K562 (cell line): ENCODE measurements around the gene POLD2. TPM values are rescaled to one million over a fixed set of nuclear protein-coding genes. Genes with fewer than 3 reads are reported as not detected.

ENCODE experiments used
- ATAC-seq: fragments of 200-7000 bp; cut with Tn5 transposase; 3 replicates; pipeline ENCODE4 v1.9.1; 2020; ENCODE audit warnings: moderate library complexity
- BruUV-seq: library from RNA; stranded (reverse); fragments of 400-500 nt; replicated peaks from 2 replicates; lab custom pipeline; 2021; lab: Mats Ljungman, UMichigan
- CTCF ChIA-PET: fragments of 300-600 bp; formaldehyde crosslinking; extraction: SDS; loops from one replicate; lab custom pipeline; 2021; ENCODE audit warnings: low intra/inter-chr PET ratio; lab: Yijun Ruan, JAX
- POLR2A ChIA-PET: fragments of 300-600, 350-650 bp; sonication (Branson Sonifier 250); formaldehyde crosslinking; extraction: SDS; loops from one replicate; lab custom pipeline; 2021; ENCODE audit warnings: antibody characterized with exemption, inconsistent platforms; lab: Yijun Ruan, JAX
- DNase-seq, 4 experiments: peaks; one replicate each; pipeline versions ENCODE4 v3.0.0 to v3.0.0-alpha.2; 2011 to 2018; ENCODE audit warnings: low spot score in 3 of 4, mixed read lengths in 3 of 4; ENCODE audit errors: extremely low read depth in 1 of 4
- FAIRE-seq: peaks from 2 replicates; lab custom pipeline; 2011; peaks lifted over from hg19 to GRCh38; lab: Jason Lieb, UNC
- H2AFZ ChIP-seq: 2 replicates; pipeline ENCODE4 v1.6.0; 2011; ENCODE audit warnings: low read depth, low read length, control low read depth, inconsistent platforms
- H3K27ac ChIP-seq: fragments of 200-600 bp; 3 replicates; pipeline ENCODE4 v1.8.0; 2011; ENCODE audit warnings: low read depth, mild to moderate bottlenecking, control low read depth, inconsistent platforms, low read length, moderate library complexity, mixed read lengths; ENCODE audit errors: extremely low read depth
- H3K27me3 ChIP-seq, 2 experiments: fragments of 300-600 bp in 1 of 2; 2 replicates in 1 of 2; 3 replicates in 1 of 2; pipeline versions ENCODE4 v1.6.0 to v1.8.0; 2011; ENCODE audit warnings: inconsistent platforms in 2 of 2, low read length in 2 of 2, mild to moderate bottlenecking in 1 of 2, mixed read lengths in 1 of 2, moderate library complexity in 1 of 2; ENCODE audit not compliant: control insufficient read depth in 2 of 2, insufficient read depth in 2 of 2
- H3K36me3 ChIP-seq: fragments of 300-600 bp; 3 replicates; pipeline ENCODE4 v1.8.0; 2011; ENCODE audit warnings: mild to moderate bottlenecking, low read length, inconsistent platforms; ENCODE audit not compliant: control insufficient read depth, insufficient read depth
- H3K4me1 ChIP-seq, 2 experiments: fragments of 200-600 bp in 1 of 2; replicated peaks in 1 of 2; 2 replicates in 1 of 2; 3 replicates in 1 of 2; pipeline versions ENCODE4 v1.5.1 to v1.8.0; 2011; ENCODE audit warnings: inconsistent platforms in 2 of 2, low read length in 2 of 2, mild to moderate bottlenecking in 1 of 2, mixed read lengths in 1 of 2, moderate library complexity in 1 of 2; ENCODE audit not compliant: control insufficient read depth in 2 of 2, insufficient read depth in 2 of 2
- H3K4me2 ChIP-seq: 2 replicates; pipeline ENCODE4 v1.6.1; 2011; ENCODE audit warnings: low read length, control low read depth, inconsistent platforms, mixed read lengths; ENCODE audit not compliant: insufficient read depth
- H3K4me3 ChIP-seq: fragments of 200-600 bp; sonication (generic), shearing (Covaris generic); 2 replicates; pipeline ENCODE4 v1.5.1; 2016; ENCODE audit warnings: control low read depth, inconsistent platforms
- H3K79me2 ChIP-seq: fragments of 200-600 bp; 3 replicates; pipeline ENCODE4 v1.8.0; 2011; ENCODE audit warnings: low read length, inconsistent platforms; ENCODE audit not compliant: control insufficient read depth, insufficient read depth
- H3K9ac ChIP-seq, 2 experiments: 2 replicates each; pipeline versions ENCODE4 v1.6.0 to v1.6.1; 2011; ENCODE audit warnings: low read depth in 2 of 2, low read length in 2 of 2, control low read depth in 1 of 2, inconsistent platforms in 1 of 2, mild to moderate bottlenecking in 1 of 2, mixed read lengths in 1 of 2; ENCODE audit not compliant: insufficient read depth in 1 of 2
- H3K9me1 ChIP-seq: one replicate; pipeline ENCODE4 v1.6.0; 2011; ENCODE audit warnings: inconsistent platforms, mild to moderate bottlenecking, low read length, moderate library complexity; ENCODE audit not compliant: control insufficient read depth, insufficient read depth
- H3K9me3 ChIP-seq: replicated peaks from 2 replicates; pipeline ENCODE4 v1.5.1; 2011; ENCODE audit warnings: low read depth, low read length, inconsistent platforms; ENCODE audit not compliant: control insufficient read depth, insufficient read depth
- H4K20me1 ChIP-seq: replicated peaks from 2 replicates; pipeline ENCODE4 v1.6.1; 2011; ENCODE audit warnings: low read length, inconsistent platforms, mixed read lengths; ENCODE audit not compliant: control insufficient read depth, insufficient read depth
- CEBPB ChIP-seq: fragments of 450-650 bp; IDR thresholded peaks from 2 replicates; pipeline ENCODE4 v1.6.1; 2016; ENCODE audit warnings: missing genetic modification characterization, missing compliant biosample characterization
- CEBPG ChIP-seq, 3 experiments: fragments of 200-800 bp in 1 of 3; sonication (Bioruptor generic) in 1 of 3; sonication (generic) in 1 of 3; formaldehyde crosslinking in 1 of 3; IDR thresholded peaks in 2 of 3; conservative IDR thresholded peaks in 1 of 3; 2 replicates each; pipeline versions ENCODE4 v1.6.1 to v1.8.0; 2016 to 2022; ENCODE audit warnings: missing compliant biosample characterization in 2 of 3, missing genetic modification characterization in 2 of 3, mild to moderate bottlenecking in 1 of 3, missing genetic modification reagents in 1 of 3
- FOXA1 ChIP-seq: fragments of 450-650 bp; IDR thresholded peaks from 2 replicates; pipeline ENCODE4 v1.6.1; 2016; ENCODE audit warnings: mild to moderate bottlenecking, borderline replicate concordance
- HDAC2 ChIP-seq: fragments of 450-650 bp; IDR thresholded peaks from 2 replicates; pipeline ENCODE4 v1.6.1; 2016; ENCODE audit warnings: mild to moderate bottlenecking
- SPI1 ChIP-seq: IDR thresholded peaks from 2 replicates; pipeline ENCODE4 v1.6.1; 2011; ENCODE audit warnings: low read depth, low read length, control low read depth, borderline replicate concordance
- ZEB2 ChIP-seq: fragments of 450-650 bp; IDR thresholded peaks from 2 replicates; pipeline ENCODE4 v1.6.1; 2016
- ZFP91 ChIP-seq: sonication (generic); formaldehyde crosslinking; IDR thresholded peaks from 2 replicates; pipeline ENCODE4 v1.8.0; 2022; ENCODE audit warnings: mild to moderate bottlenecking, missing genetic modification reagents
- WGBS: fragments of 100-300 bp; shearing (Covaris generic); methylation state at CpG from one replicate; pipeline ENCODE4 v1.1.6; 2016; ENCODE audit warnings: low coverage, mixed read lengths; ENCODE audit not compliant: insufficient coverage; ENCODE audit errors: missing lambda C conversion rate; 5-methylcytosine and 5-hydroxymethylcytosine counted together
- in situ Hi-C: fragments of 300-500 bp; cut with MboI; formaldehyde crosslinking; loops from 4 replicates; pipeline ENCODE4 v1.15.0; 2018; ENCODE audit warnings: inconsistent platforms, mixed read lengths
- intact Hi-C: fragments of 100-400 bp; cut with micrococcal nuclease; formaldehyde crosslinking; loops from 2 replicates; pipeline ENCODE4 v1.14.2; 2022
- polyA plus RNA-seq, 8 experiments: library from polyadenylated mRNA; depleted of rRNA in 4 of 8; stranded (reverse) in 5 of 8; unstranded in 3 of 8; fragments of >200 nt; fragmentation: Nextera tagmentation in 2 of 8; fragmentation: Illumina TruSeq in 1 of 8; extraction: Ambion mirVana in 2 of 8; extraction: Trizol in 1 of 8; gene quantifications; 2 replicates each; pipeline versions ENCODE4 v1.2.1 to v1.2.3, GENCODE V29; 2011 to 2014; ENCODE audit warnings: inconsistent platforms in 1 of 8, missing spikeins in 1 of 8
- total RNA-seq, 7 experiments: library from RNA; depleted of rRNA in 6 of 7; stranded (reverse); fragments of >200 nt in 6 of 7; fragmentation: Illumina TruSeq in 2 of 7; extraction: Trizol in 2 of 7; gene quantifications; 2 replicates each; pipeline versions ENCODE4 v1.2.1 to v1.2.3, GENCODE V29; 2011 to 2021; ENCODE audit warnings: low replicate concordance in 1 of 7

The POLD2 gene
- total and polyA plus RNA-seq, 9 of the 15 experiments (the other 6 are each of a cell fraction or from before 2014, with no cell fraction given): 29.7 to 259 (median 225) TPM

GRCh38 chr7:44105832-44106231 lies 17.5 kb downstream of the POLD2 start:
- Histone ChIP-seq H3K4me1 (peaks cover 0 to 46% of the 10 kb centered on the region in 2 experiments; a peak in 2 of 5 replicates), H3K27me3 (peaks cover 17 to 49% of the 10 kb centered on the region in 2 experiments; a peak in 4 of 5 replicates), H3K4me2 (no peak overlapping the region), H3K36me3 (no peaks in the 10 kb centered on the region), H3K9me1 (no peaks in the 10 kb centered on the region), H4K20me1 (peaks cover 7% of the 10 kb centered on the region; the same call in 1 of the 2 replicates), H3K4me3 (no peak overlapping the region), H3K79me2 (no peaks in the 10 kb centered on the region), H3K27ac (no peak overlapping the region), H3K9ac (no peak overlapping the region), H2AFZ (no peak overlapping the region), H3K9me3 (no peaks in the 10 kb centered on the region)
- 0% methylated on average over 2 of the region's 2 CpGs for WGBS
- intact Hi-C loops (no loop called here), in situ Hi-C loops (no loop called here)
- TF ChIP-seq HDAC2 (no peak), SPI1 (peak; percentile 80)
- CTCF ChIA-PET: no interaction called here
- ATAC-seq (no peak), DNase-seq (no peak), FAIRE-seq (no peak)
- BruUV-seq: no TSS peak
- POLR2A ChIA-PET: interaction anchor here (0.8 to 2.7 kb wide), 2 partner anchors 9 to 18 kb away, joined by 3 to 16 read pairs; no protein-coding TSS in a partner anchor

GRCh38 chr7:44104860-44105771 lies 18.2 kb downstream of the POLD2 start:
- in situ Hi-C loops (no loop called here), intact Hi-C loops (no loop called here)
- peaks cover 17 to 42% of the 10 kb centered on the region in 2 experiments; a peak in 4 of 5 replicates for H3K27me3 ChIP-seq
- ChIA-PET CTCF (no interaction called here), POLR2A (interaction anchor here (0.8 to 2.7 kb wide), 2 partner anchors 10 to 17 kb away, joined by 3 to 16 read pairs; no protein-coding TSS in a partner anchor)
- ATAC-seq (no peak), DNase-seq (no peak), FAIRE-seq (no peak)
- no peaks in the 10 kb centered on the region for H3K36me3 ChIP-seq
- BruUV-seq: no TSS peak
- no peaks in the 10 kb centered on the region for H3K9me1 ChIP-seq
- H2AFZ ChIP-seq: no peak overlapping the region
- H3K4me3 ChIP-seq: no peak overlapping the region
- peaks cover 0 to 44% of the 10 kb centered on the region in 2 experiments; a peak in 3 of 5 replicates for H3K4me1 ChIP-seq
- no peak overlapping the region for H3K27ac ChIP-seq
- TF ChIP-seq ZFP91 (CRISPR knock-in tag) (no peak), ZEB2 (no peak), CEBPB (tag) (0 out of 2 replicates have a peak, but pooled peaks have one; percentile 37), CEBPG (CRISPR knock-in tag; IDR thresholded peaks at IDR 0.05) (peak; percentile 52; the same call in 1 of the 2 replicates), CEBPG (tag; conservative IDR thresholded peaks at IDR 0.05 in 1 of 2, IDR thresholded peaks at IDR 0.05 in 1 of 2) (peak; percentile 12 to 19; a peak in 1 of 4 replicates), FOXA1 (no peak)
- WGBS: 32% methylated on average over 19 of the region's 28 CpGs
- H3K79me2 ChIP-seq: no peaks in the 10 kb centered on the region
- no peaks in the 10 kb centered on the region for H3K9me3 ChIP-seq
- H4K20me1 ChIP-seq: peaks cover 7% of the 10 kb centered on the region; the same call in 1 of the 2 replicates
- H3K9ac ChIP-seq: peak overlapping the region in 1 of 2 experiments; percentile 35; a peak in 1 of 4 replicates
- H3K4me2 ChIP-seq: no peak overlapping the region
